CD4-positive, alpha-beta T cell treated with Interleukin-10 for 1 hour (primary cell): Measurements from ENCODE around the gene FBLN7.

Experiments used
- DNase-seq: peaks from one replicate; pipeline ENCODE4 v3.0.0-alpha.2; 2020

FBLN7 gene

GRCh38 chr2:112141626-112142007, 3.4 kb downstream of the FBLN7 start:
- DNase-seq, result no peak

- DNase-seq, result no peak
Measured at GRCh38 chr2:112142525-112143078, 4.4 kb downstream of the FBLN7 start.

GRCh38 chr2:112143150-112143549, 5.0 kb downstream of the FBLN7 start:
- no peak for DNase-seq

- DNase-seq, result no peak
Measured at GRCh38 chr2:112144966-112145365, 6.8 kb downstream of the FBLN7 start.

- DNase-seq, result no peak
Measured at GRCh38 chr2:112147382-112148168, 9.4 kb downstream of the FBLN7 start.

- DNase-seq, result no peak
Measured at GRCh38 chr2:112148477-112148876, 10.3 kb downstream of the FBLN7 start.

- DNase-seq, result no peak
Measured at GRCh38 chr2:112149194-112149593, 11.0 kb downstream of the FBLN7 start.

- DNase-seq, result no peak
Measured at GRCh38 chr2:112149866-112150435, 11.8 kb downstream of the FBLN7 start.

- no peak for DNase-seq
Measured at GRCh38 chr2:112150447-112150846, 12.3 kb downstream of the FBLN7 start.

GRCh38 chr2:112150851-112151250, 12.7 kb downstream of the FBLN7 start:
- DNase-seq, result no peak

GRCh38 chr2:112151271-112151670, 13.1 kb downstream of the FBLN7 start:
- DNase-seq, result no peak

GRCh38 chr2:112151701-112152440, 13.7 kb downstream of the FBLN7 start:
- no peak for DNase-seq

GRCh38 chr2:112152476-112153178, 14.4 kb downstream of the FBLN7 start:
- DNase-seq, result no peak

- no peak for DNase-seq
Measured at GRCh38 chr2:112153179-112153490, 14.9 kb downstream of the FBLN7 start.

GRCh38 chr2:112153501-112153900, 15.3 kb downstream of the FBLN7 start:
- DNase-seq, result no peak

GRCh38 chr2:112154246-112155117, 16.3 kb downstream of the FBLN7 start:
- DNase-seq, result peak; percentile 12

- peak; percentile 41 for DNase-seq
Measured at GRCh38 chr2:112155331-112156151, 17.4 kb downstream of the FBLN7 start.

- DNase-seq, result peak; percentile 45
Measured at GRCh38 chr2:112156152-112156986, 18.2 kb downstream of the FBLN7 start.

- no peak for DNase-seq
Measured at GRCh38 chr2:112157472-112157871, 19.3 kb downstream of the FBLN7 start.

GRCh38 chr2:112159454-112159921, 21.3 kb downstream of the FBLN7 start:
- DNase-seq, result no peak
